Measurements from ENCODE around the gene SMG1.
"Not testable (repeated sequence)": the region's sequence is repeated elsewhere in the genome, so short reads cannot be mapped to it uniquely, and the experiment has no call there.

SMG1 gene

GRCh38 chr16:18925986-18926865 is at the start of gene SMG1:
TSS of gene SMG1 (minus strand) at chr16:18926408. CDS start at chr16:18926041, 367 bp downstream.
- peak; percentile 94 for DNase-seq

GRCh38 chr16:18975109-18975508 is 48.9 kb upstream of the SMG1 start:
- no peak for DNase-seq

GRCh38 chr16:18969855-18970240 is 43.6 kb upstream of the SMG1 start:
- DNase-seq: no peak

GRCh38 chr16:18969050-18969854 is 43.0 kb upstream of the SMG1 start:
- peak; percentile 83 for DNase-seq

- no peak for DNase-seq
Observed at GRCh38 chr16:18966791-18967190, 40.6 kb upstream of the SMG1 start.

- no peak for DNase-seq
Observed at GRCh38 chr16:18965555-18965954, 39.3 kb upstream of the SMG1 start.

GRCh38 chr16:18959031-18959505 is 32.9 kb upstream of the SMG1 start:
- DNase-seq: no peak

GRCh38 chr16:18958621-18959029 is 32.4 kb upstream of the SMG1 start:
- no peak for DNase-seq

GRCh38 chr16:18956658-18957241 is 30.5 kb upstream of the SMG1 start:
- DNase-seq: not testable (repeated sequence)

- DNase-seq: peak; percentile 53
Observed at GRCh38 chr16:18955874-18956580, 29.8 kb upstream of the SMG1 start.

- DNase-seq: no peak
Observed at GRCh38 chr16:18953547-18953946, 27.3 kb upstream of the SMG1 start.

- no peak for DNase-seq
Observed at GRCh38 chr16:18950469-18951185, 24.4 kb upstream of the SMG1 start.

GRCh38 chr16:18948372-18949020 is 22.3 kb upstream of the SMG1 start:
- no peak for DNase-seq

- no peak for DNase-seq
Observed at GRCh38 chr16:18945233-18945632, 19.0 kb upstream of the SMG1 start.

GRCh38 chr16:18943414-18943813 is 17.2 kb upstream of the SMG1 start:
- DNase-seq: no peak

- DNase-seq: no peak
Observed at GRCh38 chr16:18942061-18942460, 15.9 kb upstream of the SMG1 start.

GRCh38 chr16:18941471-18941870 is 15.3 kb upstream of the SMG1 start:
- DNase-seq: no peak

GRCh38 chr16:18938986-18939385 is 12.8 kb upstream of the SMG1 start:
- DNase-seq: no peak

- DNase-seq: no peak
Observed at GRCh38 chr16:18937390-18937789, 11.2 kb upstream of the SMG1 start.

- no peak for DNase-seq
Observed at GRCh38 chr16:18936727-18937340, 10.6 kb upstream of the SMG1 start.

- DNase-seq: no peak
Observed at GRCh38 chr16:18933501-18933900, 7.3 kb upstream of the SMG1 start.
